Inflammatory macrophage treated with lipopolysaccharide for 4 hours (primary cell): ENCODE results near the gene CHRNA9.
A peak's percentile ranks its signal among the peaks of the same experiment; 100 is the strongest.

ENCODE experiments used
- DNase-seq: peaks from one replicate; pipeline ENCODE4 v3.0.0-alpha.2; 2020

Gene CHRNA9

GRCh38 chr4:40347472-40347871 is 12.3 kb downstream of the CHRNA9 start:
- no peak for DNase-seq

- peak; percentile 3 for DNase-seq
Observed at GRCh38 chr4:40348000-40348399, 12.9 kb downstream of the CHRNA9 start.

- no peak for DNase-seq
Observed at GRCh38 chr4:40349561-40350198, 14.5 kb downstream of the CHRNA9 start.

- peak; percentile 5 for DNase-seq
Observed at GRCh38 chr4:40350627-40351227, 15.6 kb downstream of the CHRNA9 start.

GRCh38 chr4:40354158-40354557 is 19.0 kb downstream of the CHRNA9 start:
- DNase-seq: no peak

- DNase-seq: no peak
Observed at GRCh38 chr4:40355131-40355530, 20.0 kb downstream of the CHRNA9 start.

- no peak for DNase-seq
Observed at GRCh38 chr4:40357738-40358137, 22.6 kb downstream of the CHRNA9 start.

- no peak for DNase-seq
Observed at GRCh38 chr4:40361338-40361737, 26.2 kb downstream of the CHRNA9 start.

GRCh38 chr4:40363382-40363920 is 28.3 kb downstream of the CHRNA9 start:
- DNase-seq: no peak

GRCh38 chr4:40363945-40364344 is 28.8 kb downstream of the CHRNA9 start:
- no peak for DNase-seq

GRCh38 chr4:40365766-40366165 is 30.6 kb downstream of the CHRNA9 start:
- no peak for DNase-seq

GRCh38 chr4:40367451-40367850 is 32.3 kb downstream of the CHRNA9 start:
- DNase-seq: no peak

GRCh38 chr4:40369437-40370274 is 34.5 kb downstream of the CHRNA9 start:
- no peak for DNase-seq

GRCh38 chr4:40372651-40373050 is 37.5 kb downstream of the CHRNA9 start:
- no peak for DNase-seq

- peak; percentile 56 for DNase-seq
Observed at GRCh38 chr4:40373636-40374035, 38.5 kb downstream of the CHRNA9 start.

- DNase-seq: no peak
Observed at GRCh38 chr4:40375095-40375494, 40.0 kb downstream of the CHRNA9 start.

GRCh38 chr4:40375620-40376019 is 40.5 kb downstream of the CHRNA9 start:
- no peak for DNase-seq

- peak; percentile 30 for DNase-seq
Observed at GRCh38 chr4:40377512-40378365, 42.6 kb downstream of the CHRNA9 start.

GRCh38 chr4:40378619-40379018 is 43.5 kb downstream of the CHRNA9 start:
- no peak for DNase-seq

- DNase-seq: no peak
Observed at GRCh38 chr4:40379248-40379647, 44.1 kb downstream of the CHRNA9 start.

GRCh38 chr4:40380647-40381046 is 45.5 kb downstream of the CHRNA9 start:
- no peak for DNase-seq

- DNase-seq: no peak
Observed at GRCh38 chr4:40388239-40388638, 53.1 kb downstream of the CHRNA9 start.

GRCh38 chr4:40389986-40390385 is 54.9 kb downstream of the CHRNA9 start:
- DNase-seq: no peak
